Measurements from ENCODE around the gene GSTT2. TPM values are rescaled to one million over a fixed set of nuclear protein-coding genes. Genes with fewer than 3 reads are reported as not detected.

Gene GSTT2
- total RNA-seq, 1 donor from 2014 or later, result not detected

DNA sequence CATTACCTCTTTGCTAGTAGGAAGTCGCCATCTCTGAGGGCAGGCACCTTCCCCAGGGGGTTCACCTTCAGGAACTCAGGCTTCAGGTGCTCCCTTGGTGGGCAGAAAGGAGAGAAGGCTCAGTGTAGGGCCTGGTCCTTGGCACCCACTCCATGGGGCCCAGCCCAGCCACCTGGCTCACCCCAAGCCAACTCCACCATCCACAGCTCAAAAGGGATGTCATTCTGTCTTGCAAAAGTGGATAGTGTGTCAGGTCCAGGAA is 28.0 kb downstream of the GSTT2 start:
- Mint-ChIP-seq H3K4me3 (no peak overlapping the region), H3K4me1 (peaks cover 36% of the 10 kb centered on the region), H3K36me3 (ENCODE audit: low read depth) (no peaks in the 10 kb centered on the region), H3K27ac (ENCODE audit: unreplicated experiment) (no peak overlapping the region), H3K9me3 (peaks cover 3% of the 10 kb centered on the region), H3K27me3 (ENCODE audit: low read depth) (no peaks in the 10 kb centered on the region)
- TF ChIP-seq, protein P1, sequence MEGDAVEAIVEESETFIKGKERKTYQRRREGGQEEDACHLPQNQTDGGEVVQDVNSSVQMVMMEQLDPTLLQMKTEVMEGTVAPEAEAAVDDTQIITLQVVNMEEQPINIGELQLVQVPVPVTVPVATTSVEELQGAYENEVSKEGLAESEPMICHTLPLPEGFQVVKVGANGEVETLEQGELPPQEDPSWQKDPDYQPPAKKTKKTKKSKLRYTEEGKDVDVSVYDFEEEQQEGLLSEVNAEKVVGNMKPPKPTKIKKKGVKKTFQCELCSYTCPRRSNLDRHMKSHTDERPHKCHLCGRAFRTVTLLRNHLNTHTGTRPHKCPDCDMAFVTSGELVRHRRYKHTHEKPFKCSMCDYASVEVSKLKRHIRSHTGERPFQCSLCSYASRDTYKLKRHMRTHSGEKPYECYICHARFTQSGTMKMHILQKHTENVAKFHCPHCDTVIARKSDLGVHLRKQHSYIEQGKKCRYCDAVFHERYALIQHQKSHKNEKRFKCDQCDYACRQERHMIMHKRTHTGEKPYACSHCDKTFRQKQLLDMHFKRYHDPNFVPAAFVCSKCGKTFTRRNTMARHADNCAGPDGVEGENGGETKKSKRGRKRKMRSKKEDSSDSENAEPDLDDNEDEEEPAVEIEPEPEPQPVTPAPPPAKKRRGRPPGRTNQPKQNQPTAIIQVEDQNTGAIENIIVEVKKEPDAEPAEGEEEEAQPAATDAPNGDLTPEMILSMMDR (conservative IDR thresholded peaks at IDR 0.05), result no peak
- no peak for DNase-seq (ENCODE audit: low read depth, low spot score)

DNA sequence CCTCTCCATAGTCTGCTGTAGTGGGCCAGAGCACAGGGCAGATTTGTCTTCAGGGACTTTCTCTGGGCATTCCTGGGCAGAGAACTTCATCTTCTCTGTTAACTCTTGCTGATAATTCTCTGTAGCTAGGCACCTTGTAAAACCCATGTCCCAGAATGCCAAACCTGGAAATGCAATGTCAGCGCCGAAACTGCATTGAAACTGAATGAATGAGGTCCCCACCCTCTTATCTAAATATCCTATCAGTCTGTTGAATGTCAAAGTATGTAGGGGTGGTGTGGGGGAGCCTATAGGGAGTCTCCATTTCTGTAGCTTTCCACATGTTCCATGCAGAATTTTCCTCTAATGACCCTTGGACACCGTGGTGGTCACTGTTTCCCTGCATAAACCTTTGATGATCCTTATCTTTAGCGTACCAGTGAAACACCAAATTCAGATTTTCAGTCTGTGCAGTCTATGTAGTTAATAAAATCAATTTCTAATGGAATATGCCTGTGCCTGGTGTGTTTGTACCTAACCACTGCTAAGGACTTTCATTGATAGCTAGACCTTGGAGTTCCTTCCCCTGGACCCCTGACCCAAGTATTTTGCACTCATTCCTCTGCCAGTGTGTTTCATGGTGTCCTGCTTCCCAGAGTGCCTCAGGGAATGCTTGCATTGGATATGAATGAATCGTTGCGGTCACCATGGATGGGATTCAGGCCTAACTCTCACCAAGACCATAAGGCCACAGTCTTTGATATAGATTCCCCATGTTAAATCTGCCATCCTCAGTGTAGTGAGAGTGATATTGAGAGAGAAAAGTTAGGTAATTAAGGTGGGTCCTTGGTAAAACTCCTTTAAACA is 28.7 kb downstream of the GSTT2 start:
- peaks cover 3% of the 10 kb centered on the region for H3K9me3 Mint-ChIP-seq
- peak overlapping the region; percentile 5 for H3K4me3 Mint-ChIP-seq
- peaks cover 37% of the 10 kb centered on the region for H3K4me1 Mint-ChIP-seq
- TF ChIP-seq, protein P1 (conservative IDR thresholded peaks at IDR 0.05), result no peak
- no peak overlapping the region for H3K27ac Mint-ChIP-seq (ENCODE audit: unreplicated experiment)
- DNase-seq (ENCODE audit: low read depth, low spot score), result no peak
- no peaks in the 10 kb centered on the region for H3K36me3 Mint-ChIP-seq (ENCODE audit: low read depth)
- H3K27me3 Mint-ChIP-seq (ENCODE audit: low read depth), result no peaks in the 10 kb centered on the region

DNA sequence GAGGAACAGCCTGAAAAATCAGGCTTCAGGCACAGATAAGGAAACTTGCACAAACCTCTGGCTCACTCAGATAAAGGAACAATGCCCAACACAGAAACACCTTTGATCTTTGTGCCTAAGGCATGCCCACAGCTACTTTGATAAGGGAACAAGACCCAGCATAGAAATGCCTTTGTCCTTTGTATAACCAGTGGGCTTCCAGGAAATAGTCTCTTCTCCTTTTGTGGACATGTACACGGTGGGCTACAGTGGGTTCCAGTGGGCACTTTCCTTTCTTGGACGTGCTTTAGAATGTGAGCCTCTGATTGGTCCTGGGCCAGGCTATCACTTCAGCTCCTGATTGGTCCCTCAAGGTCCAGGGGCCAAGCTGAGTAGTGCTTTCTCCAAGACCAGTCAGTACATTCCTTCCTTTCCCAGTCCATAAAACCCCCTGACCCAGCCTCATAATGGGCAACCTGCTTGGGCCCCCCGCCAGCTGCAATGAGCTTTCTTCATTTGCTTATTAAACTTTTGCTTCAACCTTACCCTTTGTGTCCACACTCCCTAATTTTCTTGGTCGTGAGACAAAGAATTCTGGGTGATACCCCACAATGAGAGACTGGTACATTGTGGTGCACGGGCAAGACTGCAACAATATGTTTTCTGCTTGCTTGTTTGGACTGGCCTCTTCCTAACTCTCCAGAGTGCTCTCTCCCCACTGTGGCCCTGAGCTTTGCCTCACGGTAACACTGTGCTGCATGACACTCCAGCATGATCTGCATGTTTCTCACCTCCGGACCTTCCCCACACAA is 29.5 kb downstream of the GSTT2 start:
- TF ChIP-seq, protein P1 (conservative IDR thresholded peaks at IDR 0.05), result no peak
- no peaks in the 10 kb centered on the region for H3K36me3 Mint-ChIP-seq (ENCODE audit: low read depth)
- peaks cover 40% of the 10 kb centered on the region for H3K4me1 Mint-ChIP-seq
- no peak for DNase-seq (ENCODE audit: low read depth, low spot score)
- H3K9me3 Mint-ChIP-seq, result peaks cover 3% of the 10 kb centered on the region
- H3K27me3 Mint-ChIP-seq (ENCODE audit: low read depth), result no peaks in the 10 kb centered on the region
- peak overlapping the region; percentile 6 for H3K27ac Mint-ChIP-seq (ENCODE audit: unreplicated experiment)
- no peak overlapping the region for H3K4me3 Mint-ChIP-seq

DNA sequence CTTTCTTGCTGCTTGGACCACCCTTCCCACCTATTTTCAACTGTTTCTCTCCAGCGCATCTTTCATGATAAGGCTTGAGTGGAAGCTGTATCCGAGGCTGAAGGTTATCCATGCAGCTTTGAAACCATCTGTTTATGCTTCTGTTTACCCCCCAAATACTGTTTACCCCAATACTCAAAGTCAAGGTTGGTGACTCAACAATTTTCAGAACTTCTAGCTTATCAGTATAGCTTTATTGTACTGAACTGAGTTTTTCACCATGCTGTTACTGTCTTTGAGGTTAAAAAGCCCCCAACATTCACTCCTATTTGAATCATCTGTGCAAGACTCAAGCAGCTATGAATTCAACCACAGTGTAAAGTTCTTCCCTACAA is 30.1 kb downstream of the GSTT2 start:
- H3K27ac Mint-ChIP-seq (ENCODE audit: unreplicated experiment), result peak overlapping the region; percentile 6
- H3K27me3 Mint-ChIP-seq (ENCODE audit: low read depth), result no peaks in the 10 kb centered on the region
- peaks cover 43% of the 10 kb centered on the region for H3K4me1 Mint-ChIP-seq
- no peaks in the 10 kb centered on the region for H3K36me3 Mint-ChIP-seq (ENCODE audit: low read depth)
- H3K9me3 Mint-ChIP-seq, result peaks cover 3% of the 10 kb centered on the region
- peak overlapping the region; percentile 82 for H3K4me3 Mint-ChIP-seq
- DNase-seq (ENCODE audit: low read depth, low spot score), result no peak
- TF ChIP-seq, protein P1 (conservative IDR thresholded peaks at IDR 0.05), result no peak

DNA sequence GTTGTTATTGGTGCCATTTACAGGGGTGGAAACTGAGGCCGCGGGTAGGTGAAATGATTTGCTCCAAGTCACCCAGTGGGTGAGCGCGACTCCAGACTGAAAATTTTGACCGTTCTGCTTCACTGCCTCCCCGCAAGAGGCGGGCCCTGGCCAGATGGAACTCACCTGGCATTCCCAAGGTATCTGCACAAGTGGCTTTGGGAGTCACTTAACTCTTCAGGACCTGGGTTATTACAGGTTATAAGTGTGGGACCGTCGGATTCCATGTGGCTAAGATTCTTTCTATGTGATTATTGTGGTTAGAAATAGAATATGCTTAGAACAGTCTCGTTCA is 31.8 kb downstream of the GSTT2 start:
- peak overlapping the region; percentile 96 for H3K4me3 Mint-ChIP-seq
- peaks cover 3% of the 10 kb centered on the region for H3K9me3 Mint-ChIP-seq
- no peak for DNase-seq (ENCODE audit: low read depth, low spot score)
- peak overlapping the region; percentile 78 for H3K27ac Mint-ChIP-seq (ENCODE audit: unreplicated experiment)
- TF ChIP-seq, protein P1 (conservative IDR thresholded peaks at IDR 0.05), result no peak
- H3K4me1 Mint-ChIP-seq, result peaks cover 43% of the 10 kb centered on the region
- no peaks in the 10 kb centered on the region for H3K27me3 Mint-ChIP-seq (ENCODE audit: low read depth)
- peaks cover 7% of the 10 kb centered on the region for H3K36me3 Mint-ChIP-seq (ENCODE audit: low read depth)

Data from neural crest cell (in vitro differentiated cells).